ENCODE measurements around the gene ROBO3.

ROBO3 gene

GRCh38 chr11:124880958-124881357, 15.7 kb downstream of the ROBO3 start:
- Histone ChIP-seq H3K27ac (ENCODE audit: extremely low read depth, low read depth, low read length) (no peak overlapping the region), H3K4me3 (ENCODE audit: low read depth, low read length) (no peak overlapping the region), H3K4me1 (ENCODE audit: control insufficient read depth, insufficient read depth, low read length) (no peaks in the 10 kb centered on the region), H3K36me3 (ENCODE audit: control insufficient read depth in 2 of 2, insufficient read depth in 1 of 2, low read length in 2 of 2) (no peaks in the 10 kb centered on the region), H3K9me3 (ENCODE audit: control insufficient read depth, insufficient read depth, low read depth, low read length) (no peaks in the 10 kb centered on the region)
- ChIA-PET POLR2A (no interaction called here), CTCF (interaction anchor here (0.6 kb wide), 1 partner anchor 1347 kb away, joined by 5 read pairs; no protein-coding TSS in a partner anchor)
- TF ChIP-seq ZNF416 (tag by site-specific recombination; IDR thresholded peaks at IDR 0.05) (no peak), ZNF521 (tag by site-specific recombination; IDR thresholded peaks at IDR 0.05) (no peak), ZNF292 (tag by site-specific recombination; IDR thresholded peaks at IDR 0.05; ENCODE audit: borderline replicate concordance, low read depth) (no peak), ZNF354C (tag by site-specific recombination; IDR thresholded peaks at IDR 0.05; ENCODE audit: borderline replicate concordance, low read depth) (no peak), MEIS1 (CRISPR knock-in tag; IDR thresholded peaks at IDR 0.05; ENCODE audit: borderline replicate concordance) (no peak), ZNF266 (tag by site-specific recombination; IDR thresholded peaks at IDR 0.05; ENCODE audit: low read depth) (no peak), ZNF660 (tag by site-specific recombination; IDR thresholded peaks at IDR 0.05) (no peak), ZNF132 (tag by site-specific recombination; IDR thresholded peaks at IDR 0.05; ENCODE audit: borderline replicate concordance) (no peak), KLF9 (tag by site-specific recombination; IDR thresholded peaks at IDR 0.05; ENCODE audit: low read depth) (no peak)
- TF ChIP-seq, protein P1, sequence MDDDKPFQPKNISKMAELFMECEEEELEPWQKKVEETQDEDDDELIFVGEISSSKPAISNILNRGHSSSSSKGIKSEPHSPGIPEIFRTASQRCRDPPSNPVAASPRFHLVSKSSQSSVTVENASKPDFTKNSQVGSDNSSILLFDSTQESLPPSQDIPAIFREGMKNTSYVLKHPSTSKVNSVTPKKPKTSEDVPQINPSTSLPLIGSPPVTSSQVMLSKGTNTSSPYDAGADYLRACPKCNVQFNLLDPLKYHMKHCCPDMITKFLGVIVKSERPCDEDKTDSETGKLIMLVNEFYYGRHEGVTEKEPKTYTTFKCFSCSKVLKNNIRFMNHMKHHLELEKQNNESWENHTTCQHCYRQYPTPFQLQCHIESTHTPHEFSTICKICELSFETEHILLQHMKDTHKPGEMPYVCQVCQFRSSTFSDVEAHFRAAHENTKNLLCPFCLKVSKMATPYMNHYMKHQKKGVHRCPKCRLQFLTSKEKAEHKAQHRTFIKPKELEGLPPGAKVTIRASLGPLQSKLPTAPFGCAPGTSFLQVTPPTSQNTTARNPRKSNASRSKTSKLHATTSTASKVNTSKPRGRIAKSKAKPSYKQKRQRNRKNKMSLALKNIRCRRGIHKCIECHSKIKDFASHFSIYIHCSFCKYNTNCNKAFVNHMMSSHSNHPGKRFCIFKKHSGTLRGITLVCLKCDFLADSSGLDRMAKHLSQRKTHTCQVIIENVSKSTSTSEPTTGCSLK (tag by site-specific recombination; IDR thresholded peaks at IDR 0.05), result no peak

- ChIA-PET POLR2A (interaction anchor here (0.6 kb wide), 1 partner anchor 100 kb away, joined by 3 read pairs; no protein-coding TSS in a partner anchor), CTCF (interaction anchor here (0.5 to 1.0 kb wide), 4 partner anchors 10 to 703 kb away, joined by 3 to 5 read pairs (median 3); no protein-coding TSS in a partner anchor)
- H3K4me3 ChIP-seq (ENCODE audit: low read depth, low read length), result no peak overlapping the region
- no peaks in the 10 kb centered on the region for H3K9me3 ChIP-seq (ENCODE audit: control insufficient read depth, insufficient read depth, low read depth, low read length)
- H3K27ac ChIP-seq (ENCODE audit: extremely low read depth, low read depth, low read length), result no peak overlapping the region
- no peaks in the 10 kb centered on the region for H3K4me1 ChIP-seq (ENCODE audit: control insufficient read depth, insufficient read depth, low read length)
- TF ChIP-seq ZNF560 (tag by site-specific recombination; IDR thresholded peaks at IDR 0.05; ENCODE audit: borderline replicate concordance), result no peak
- H3K36me3 ChIP-seq (ENCODE audit: control insufficient read depth in 2 of 2, insufficient read depth in 1 of 2, low read length in 2 of 2), result no peaks in the 10 kb centered on the region
Measured at GRCh38 chr11:124882339-124883071, 17.3 kb downstream of the ROBO3 start.

DNA sequence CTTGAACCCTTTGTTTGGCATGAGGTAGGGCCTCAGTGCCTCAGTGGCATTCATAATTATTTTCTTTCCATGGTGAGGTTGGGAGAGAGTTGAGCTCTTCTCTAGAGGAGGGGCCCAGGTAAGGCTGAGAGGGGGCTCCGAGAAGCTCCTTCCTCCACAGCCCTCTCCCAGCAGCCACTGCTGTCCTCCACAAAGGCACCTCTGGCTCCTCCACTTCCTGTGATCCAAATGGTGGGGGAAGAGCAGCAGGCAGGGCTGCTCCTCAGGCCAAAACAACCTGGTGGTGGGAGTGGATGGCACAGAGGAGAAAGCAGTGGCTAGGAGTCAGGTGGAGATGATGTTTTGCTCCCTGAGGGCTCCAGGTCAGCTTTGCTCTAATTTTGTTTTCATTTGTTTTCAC, 19.1 kb downstream of the ROBO3 start:
- H3K36me3 ChIP-seq (ENCODE audit: control insufficient read depth in 2 of 2, insufficient read depth in 1 of 2, low read length in 2 of 2), result no peaks in the 10 kb centered on the region
- ChIA-PET CTCF (interaction anchor here (0.9 to 1.2 kb wide), 3 partner anchors 8 to 18 kb away, joined by 3 to 5 read pairs (median 4); no protein-coding TSS in a partner anchor), POLR2A (interaction anchor here (1.4 kb wide), 1 partner anchor 8 kb away, joined by 6 read pairs; no protein-coding TSS in a partner anchor)
- H3K27ac ChIP-seq (ENCODE audit: extremely low read depth, low read depth, low read length), result no peak overlapping the region
- H3K4me1 ChIP-seq (ENCODE audit: control insufficient read depth, insufficient read depth, low read length), result no peaks in the 10 kb centered on the region
- H3K9me3 ChIP-seq (ENCODE audit: control insufficient read depth, insufficient read depth, low read depth, low read length), result no peaks in the 10 kb centered on the region
- H3K4me3 ChIP-seq (ENCODE audit: low read depth, low read length), result no peak overlapping the region
- TF ChIP-seq ZNF670 (tag by site-specific recombination; IDR thresholded peaks at IDR 0.05; ENCODE audit: low read depth) (no peak), ZNF140 (tag by site-specific recombination; IDR thresholded peaks at IDR 0.05) (no peak), ELK4 (IDR thresholded peaks at IDR 0.05; ENCODE audit: borderline replicate concordance, low read depth, low read length) (no peak), GLIS2 (tag by site-specific recombination; IDR thresholded peaks at IDR 0.05) (no peak), PRDM4 (tag by site-specific recombination; IDR thresholded peaks at IDR 0.05) (no peak), HOXA7 (CRISPR knock-in tag; IDR thresholded peaks at IDR 0.05; ENCODE audit: borderline replicate concordance) (no peak), ZNF157 (tag by site-specific recombination; IDR thresholded peaks at IDR 0.05) (no peak), ZNF600 (tag by site-specific recombination; IDR thresholded peaks at IDR 0.05) (no peak), ZBTB44 (tag by site-specific recombination; IDR thresholded peaks at IDR 0.05) (no peak), ZNF155 (tag by site-specific recombination; IDR thresholded peaks at IDR 0.05) (no peak)
- TF ChIP-seq, protein P2, sequence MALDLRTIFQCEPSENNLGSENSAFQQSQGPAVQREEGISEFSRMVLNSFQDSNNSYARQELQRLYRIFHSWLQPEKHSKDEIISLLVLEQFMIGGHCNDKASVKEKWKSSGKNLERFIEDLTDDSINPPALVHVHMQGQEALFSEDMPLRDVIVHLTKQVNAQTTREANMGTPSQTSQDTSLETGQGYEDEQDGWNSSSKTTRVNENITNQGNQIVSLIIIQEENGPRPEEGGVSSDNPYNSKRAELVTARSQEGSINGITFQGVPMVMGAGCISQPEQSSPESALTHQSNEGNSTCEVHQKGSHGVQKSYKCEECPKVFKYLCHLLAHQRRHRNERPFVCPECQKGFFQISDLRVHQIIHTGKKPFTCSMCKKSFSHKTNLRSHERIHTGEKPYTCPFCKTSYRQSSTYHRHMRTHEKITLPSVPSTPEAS (tag by site-specific recombination; IDR thresholded peaks at IDR 0.05), result no peak
